Heart right ventricle (tissue), 16 donors: ENCODE results near the gene MRPL41. TPM values are rescaled to one million over a fixed set of nuclear protein-coding genes. Genes with fewer than 3 reads are reported as not detected.
A peak's percentile ranks its signal among the peaks of the same experiment; 100 is the strongest.

ENCODE experiments used
- ATAC-seq, 8 donors: fragments of 200-7000 bp; cut with Tn5 transposase; one replicate each; pipeline ENCODE4 v1.9.1; 2020; ENCODE audit warnings: mild to moderate bottlenecking in 8 of 8, moderate library complexity in 8 of 8, moderate number of reproducible peaks in 1 of 8
- DNase-seq, 2 donors: peaks; one replicate each; pipeline ENCODE4 v3.0.0-alpha.2; 2020
- H3K27ac ChIP-seq, 10 donors: fragments of 200-600 bp; sonication (generic) in 2 of 10; one replicate each; pipeline versions ENCODE4 v1.5.0 to v1.8.0; 2020 to 2022; ENCODE audit warnings: mild to moderate bottlenecking in 3 of 10
- H3K27me3 ChIP-seq, 7 donors: fragments of 200-600 bp; one replicate each; pipeline ENCODE4 v1.8.0; 2021 to 2022; ENCODE audit warnings: mild to moderate bottlenecking in 2 of 7
- H3K36me3 ChIP-seq, 9 donors: fragments of 200-600 bp; sonication (generic) in 1 of 9; one replicate each; pipeline versions ENCODE4 v1.5.0 to v1.8.0; 2020 to 2022; ENCODE audit warnings: mild to moderate bottlenecking in 2 of 9
- H3K4me1 ChIP-seq, 9 donors: fragments of 200-600 bp; sonication (generic) in 1 of 9; one replicate each; pipeline versions ENCODE4 v1.5.0 to v1.8.0; 2020 to 2022; ENCODE audit warnings: mild to moderate bottlenecking in 4 of 9
- H3K4me3 ChIP-seq, 10 donors: fragments of 200-600 bp; sonication (generic) in 2 of 10; one replicate each; pipeline versions ENCODE4 v1.5.0 to v1.8.0; 2020 to 2022; ENCODE audit warnings: mild to moderate bottlenecking in 7 of 10, moderate library complexity in 2 of 10
- H3K9me3 ChIP-seq, 11 donors: fragments of 200-600 bp in 10 of 11; sonication (generic) in 2 of 11; one replicate each; pipeline versions ENCODE4 v1.5.0 to v1.8.0; 2013 to 2022; ENCODE audit warnings: mild to moderate bottlenecking in 2 of 11, control low read depth in 1 of 11, moderate library complexity in 1 of 11
- CTCF ChIP-seq, 9 donors: fragments of 200-600 bp; sonication (generic) in 2 of 9; IDR thresholded peaks; one replicate each; pipeline versions ENCODE4 v1.5.0 to v1.8.0; 2021 to 2022; ENCODE audit warnings: antibody characterized with exemption in 9 of 9, mild to moderate bottlenecking in 5 of 9, moderate library complexity in 1 of 9
- WGBS, 2 donors: extraction: QIAGEN DNeasy Blood & Tissue Kit; methylation state at CpG; one replicate each; pipeline ENCODE4 v1.1.7; 2013; ENCODE audit warnings: inconsistent platforms in 1 of 2; 5-methylcytosine and 5-hydroxymethylcytosine counted together
- intact Hi-C, 10 donors: fragments of 100-400 bp; cut with DNase I; formaldehyde crosslinking; loops; one replicate each; pipeline versions ENCODE4 v1.11.1 to v1.14.2; 2022
- polyA plus RNA-seq, 2 donors: library from polyadenylated mRNA; stranded (reverse); fragments of 200-250 nt; gene quantifications; one replicate each; pipeline ENCODE4 v1.2.3, GENCODE V29; 2013
- total RNA-seq, 10 donors: library from RNA; stranded (reverse); fragmentation: NEBNext Ultra II Directional in 3 of 10; extraction: Animal tissue kit (Norgen Biotek cat#: 25700) in 3 of 10; gene quantifications; one replicate each; pipeline versions ENCODE4 v1.2.1 to v1.2.4, GENCODE V29; 2021 to 2023
- donor health status: Arrhythmogenic right ventricular cardiomyopathy.
- donor health status: ischemic (EF 13 %, LVEDD 7.1; RV severe dilation, severe dysfunction).
- donor health status: healthy with polysubstance abuse.
- donor health status: DM: no; HTN: yes; CAD: no.
- donor health status: DM: no; HTN: no; CAD: no.
- donor health status: ischemic (EF 25% LVEDD 6.9; RV normal size, moderate dysfunction).
- donor health status: ischemic (EF 25% LVEDD 5.7; RV mildly dilated, moderate dysfunction).
- donor health status: healthy.
- donor health status: DM: yes; HTN: yes; CAD: no.
- donor health status: Ischemic cardiomyopathy.
- donor health status: ischemic (EF 35%, LVEDD 5.7; RV mildly dilated, moderate dysfunction).
- donor health status: nonischemic (EF 11% LVEDD 7.7; RV severe dilation, severe dysfunction).
- donor health status: DM: yes; HTN: yes; CAD: no.
- donor health status: PGD.
- donor health status: ischemic (EF 29% LVEDD 5.4; RV normal size, mild dysfunction).
- donor health status: nonischemic (EF 23%, LVEDD 6.1; RV moderate dilation, normal function).

MRPL41 gene
- total and polyA plus RNA-seq, 12 donors: 133 to 1,052 (median 215) TPM

DNA sequence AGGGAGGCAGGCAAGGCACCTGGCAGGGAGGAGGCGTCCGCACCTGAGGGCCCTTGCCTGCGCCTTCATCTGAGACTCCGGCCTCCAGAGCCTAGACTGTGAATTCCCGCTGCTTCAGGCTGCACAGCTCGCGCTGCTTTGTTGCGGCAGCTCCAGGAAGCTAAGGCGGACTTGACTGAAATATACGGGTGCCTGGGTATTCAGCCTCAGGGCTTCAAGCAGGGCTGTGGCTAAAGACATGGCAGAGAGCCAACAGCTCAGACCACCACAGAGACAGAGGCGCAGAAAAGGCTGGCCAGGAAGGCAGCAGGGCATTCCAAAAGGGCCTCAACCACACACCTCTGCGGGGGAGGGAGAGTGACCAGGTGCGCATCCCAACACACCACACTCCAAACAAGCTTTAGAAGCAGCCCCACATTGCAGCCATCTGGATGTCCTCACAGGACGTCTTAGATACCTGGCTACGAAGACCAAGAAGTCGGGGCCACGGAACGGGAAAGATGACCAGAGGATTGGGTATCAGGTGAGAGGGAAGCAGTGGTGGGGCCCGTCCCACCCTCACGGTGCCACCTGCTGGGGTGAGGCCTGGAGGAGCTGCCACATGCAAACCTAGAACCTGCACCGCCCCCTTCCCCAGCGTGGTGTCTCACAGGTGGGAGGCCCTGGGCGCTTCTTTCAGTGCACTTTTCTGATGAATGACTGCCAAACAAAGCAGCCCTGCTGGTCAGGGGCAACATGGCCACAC, 28.7 kb downstream of the MRPL41 start:
- intact Hi-C loops: no loop called here
- no peak overlapping the region for H3K4me3 ChIP-seq
- H3K9me3 ChIP-seq: no peaks in the 10 kb centered on the region
- TF ChIP-seq CTCF (IDR thresholded peaks at IDR 0.05): no peak
- no peaks in the 10 kb centered on the region for H3K27me3 ChIP-seq
- peaks cover 0 to 59% (median 12%) of the 10 kb centered on the region in 9 donors for H3K36me3 ChIP-seq
- no peak overlapping the region for H3K27ac ChIP-seq
- WGBS, 2 donors: 90 to 91% methylated on average over 23 of the region's 23 CpGs
- H3K4me1 ChIP-seq: peaks cover 10 to 46% (median 36%) of the 10 kb centered on the region in 9 donors
- no peak for DNase-seq
- no peak for ATAC-seq

DNA sequence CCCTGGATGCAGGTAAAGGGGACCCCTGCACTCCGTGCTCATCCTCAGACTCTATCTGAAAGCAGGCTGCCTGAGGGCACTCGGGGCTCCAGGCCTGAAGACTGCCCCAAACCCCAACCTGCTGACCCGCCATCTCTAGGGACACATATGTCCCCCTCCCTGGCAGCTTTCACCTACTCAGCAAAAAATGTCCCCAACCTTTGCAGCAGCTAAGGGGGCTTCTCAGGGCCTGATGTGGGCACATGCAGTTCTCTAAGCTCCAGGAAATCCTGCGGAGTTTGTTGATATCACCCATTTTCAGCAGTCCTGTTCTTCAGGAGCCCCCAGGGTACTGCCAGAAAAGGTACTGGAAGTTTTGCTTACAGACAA, 29.3 kb downstream of the MRPL41 start:
- no peak for ATAC-seq
- H3K27me3 ChIP-seq: no peaks in the 10 kb centered on the region
- WGBS, 2 donors: 92 to 95% methylated on average over 4 of the region's 4 CpGs
- intact Hi-C loops: no loop called here
- peaks cover 0 to 59% (median 12%) of the 10 kb centered on the region in 9 donors for H3K36me3 ChIP-seq
- H3K4me3 ChIP-seq: no peak overlapping the region
- H3K9me3 ChIP-seq: no peaks in the 10 kb centered on the region
- DNase-seq: no peak
- no peak overlapping the region for H3K27ac ChIP-seq
- peaks cover 8 to 41% (median 31%) of the 10 kb centered on the region in 9 donors for H3K4me1 ChIP-seq
- no peak for TF ChIP-seq CTCF (IDR thresholded peaks at IDR 0.05)

DNA sequence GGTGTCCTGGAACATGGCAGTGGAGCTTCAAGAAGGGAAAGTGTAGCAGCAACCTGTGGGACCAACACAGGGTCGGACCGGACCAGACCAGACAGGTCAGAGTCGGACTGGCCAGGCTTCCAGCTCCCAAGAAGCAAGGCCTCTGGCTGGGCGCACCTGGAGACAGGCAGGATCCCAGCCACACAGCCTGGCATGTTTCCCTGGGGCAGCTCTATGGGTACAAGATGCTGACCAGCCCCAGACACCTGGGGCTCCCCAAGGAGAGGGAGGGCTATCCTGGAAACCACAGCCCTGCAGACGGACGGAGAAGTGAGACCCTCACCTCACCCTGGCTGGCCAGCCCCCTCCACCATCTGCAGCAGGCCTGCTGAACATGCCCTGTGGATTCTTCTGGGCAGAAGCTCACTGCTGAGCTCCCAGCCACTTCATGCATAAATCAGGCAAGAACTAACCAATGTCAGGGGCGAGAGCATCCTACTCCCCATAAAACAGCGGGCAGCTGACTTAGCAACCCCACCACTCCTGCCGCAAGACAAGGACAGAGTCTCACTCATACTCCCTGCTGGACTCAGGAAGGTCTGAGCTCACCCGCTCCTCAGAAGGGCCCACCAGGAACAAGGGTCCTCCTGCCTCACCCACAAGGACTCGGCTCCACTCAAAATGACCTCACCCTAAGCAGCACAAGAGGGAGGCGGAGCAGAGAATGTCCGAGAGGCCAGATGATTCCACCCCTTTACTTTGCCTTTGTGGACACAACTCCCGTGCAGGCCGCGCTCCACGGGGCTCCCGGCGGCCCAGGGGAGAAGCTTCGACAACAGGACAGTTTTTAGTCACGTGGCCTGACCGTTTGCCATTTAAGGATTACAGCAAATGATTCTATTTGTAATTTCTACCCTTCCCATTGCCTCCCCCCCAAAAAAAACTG, 29.9 kb downstream of the MRPL41 start:
- no peak overlapping the region for H3K4me3 ChIP-seq
- 89 to 94% methylated on average over 22 of the region's 22 CpGs for WGBS, 2 donors
- peaks cover 8 to 34% (median 24%) of the 10 kb centered on the region in 9 donors for H3K4me1 ChIP-seq
- DNase-seq (no peak), ATAC-seq (no peak)
- peaks cover 0 to 58% (median 12%) of the 10 kb centered on the region in 9 donors for H3K36me3 ChIP-seq
- no peaks in the 10 kb centered on the region for H3K27me3 ChIP-seq
- intact Hi-C loops: no loop called here
- no peak for TF ChIP-seq CTCF (IDR thresholded peaks at IDR 0.05)
- no peaks in the 10 kb centered on the region for H3K9me3 ChIP-seq
- no peak overlapping the region for H3K27ac ChIP-seq

GRCh38 chr9:137582286-137582860, 30.7 kb downstream of the MRPL41 start:
- H3K4me1 ChIP-seq: peaks cover 2 to 26% (median 17%) of the 10 kb centered on the region in 9 donors
- H3K36me3 ChIP-seq: peaks cover 0 to 63% (median 18%) of the 10 kb centered on the region in 9 donors
- WGBS, 2 donors: 79 to 81% methylated on average over 20 of the region's 20 CpGs
- TF ChIP-seq CTCF (IDR thresholded peaks at IDR 0.05): peak in 7 of 9 donors; percentile 22 to 40 (median 29)
- DNase-seq: no peak
- intact Hi-C loops: no loop called here
- no peaks in the 10 kb centered on the region for H3K27me3 ChIP-seq
- H3K9me3 ChIP-seq: no peaks in the 10 kb centered on the region
- no peak overlapping the region for H3K27ac ChIP-seq
- H3K4me3 ChIP-seq: no peak overlapping the region
- ATAC-seq: no peak
